ENCODE measurements around the gene PRH2.

- TF ChIP-seq CTCF (IDR thresholded peaks at IDR 0.05) (no peak), POLR2A (IDR thresholded peaks at IDR 0.05) (no peak)
Observed at GRCh38 chr12:10941916-10942607, 13.0 kb downstream of the PRH2 start.

Measured in heart left ventricle (tissue), 13 donors.